KMS-11 (cell line): ENCODE measurements around the gene CHERP.

Experiments used
- H2AFZ ChIP-seq: fragments of 200-600 bp; sonication (generic); 2 replicates; pipeline ENCODE4 v1.6.1; 2016; ENCODE audit warnings: antibody characterized with exemption, mixed run types, low read depth
- H3K27ac ChIP-seq: fragments of 200-600 bp; sonication (generic); 2 replicates; pipeline ENCODE4 v1.6.1; 2016; ENCODE audit warnings: mild to moderate bottlenecking, mixed run types
- H3K27me3 ChIP-seq: fragments of 200-600 bp; sonication (generic); 2 replicates; pipeline ENCODE4 v1.6.1; 2017; ENCODE audit warnings: mild to moderate bottlenecking, low read depth, mixed run types, moderate library complexity; ENCODE audit not compliant: insufficient read depth
- H3K36me3 ChIP-seq: fragments of 200-600 bp; sonication (generic); 2 replicates; pipeline ENCODE4 v1.6.1; 2017; ENCODE audit warnings: mild to moderate bottlenecking, mixed run types; ENCODE audit not compliant: insufficient read depth
- H3K4me1 ChIP-seq: fragments of 200-600 bp; sonication (generic); 2 replicates; pipeline ENCODE4 v1.6.1; 2016; ENCODE audit warnings: mild to moderate bottlenecking, low read depth, mixed run types; ENCODE audit not compliant: poor library complexity, severe bottlenecking
- H3K4me2 ChIP-seq: fragments of 200-600 bp; sonication (generic); 2 replicates; pipeline ENCODE4 v1.7.0; 2016; ENCODE audit warnings: mild to moderate bottlenecking, mixed run types
- H3K4me3 ChIP-seq: fragments of 200-600 bp; sonication (generic); IDR thresholded peaks from 2 replicates; pipeline ENCODE4 v1.6.1; 2017; ENCODE audit warnings: low read depth, low read length, mixed read lengths; ENCODE audit not compliant: insufficient read depth
- H3K79me2 ChIP-seq: fragments of 200-600 bp; sonication (generic); 2 replicates; pipeline ENCODE4 v1.6.1; 2016; ENCODE audit warnings: low read depth, mixed run types; ENCODE audit not compliant: insufficient read depth
- H3K9ac ChIP-seq: fragments of 200-600 bp; sonication (generic); 2 replicates; pipeline ENCODE4 v1.6.1; 2016; ENCODE audit warnings: mild to moderate bottlenecking, mixed run types
- H4K20me1 ChIP-seq: fragments of 200-600 bp; sonication (generic); 2 replicates; pipeline ENCODE4 v1.6.1; 2016; ENCODE audit warnings: mild to moderate bottlenecking, mixed run types; ENCODE audit not compliant: insufficient read depth
- TF ChIP-seq, protein P1 (sequence below): fragments of 200-600 bp; sonication (generic); conservative IDR thresholded peaks from 2 replicates; pipeline ENCODE4 v1.6.1; 2017; ENCODE audit warnings: low read depth, mild to moderate bottlenecking, antibody characterized with exemption, low read length, moderate library complexity, mixed read lengths

Gene CHERP

DNA sequence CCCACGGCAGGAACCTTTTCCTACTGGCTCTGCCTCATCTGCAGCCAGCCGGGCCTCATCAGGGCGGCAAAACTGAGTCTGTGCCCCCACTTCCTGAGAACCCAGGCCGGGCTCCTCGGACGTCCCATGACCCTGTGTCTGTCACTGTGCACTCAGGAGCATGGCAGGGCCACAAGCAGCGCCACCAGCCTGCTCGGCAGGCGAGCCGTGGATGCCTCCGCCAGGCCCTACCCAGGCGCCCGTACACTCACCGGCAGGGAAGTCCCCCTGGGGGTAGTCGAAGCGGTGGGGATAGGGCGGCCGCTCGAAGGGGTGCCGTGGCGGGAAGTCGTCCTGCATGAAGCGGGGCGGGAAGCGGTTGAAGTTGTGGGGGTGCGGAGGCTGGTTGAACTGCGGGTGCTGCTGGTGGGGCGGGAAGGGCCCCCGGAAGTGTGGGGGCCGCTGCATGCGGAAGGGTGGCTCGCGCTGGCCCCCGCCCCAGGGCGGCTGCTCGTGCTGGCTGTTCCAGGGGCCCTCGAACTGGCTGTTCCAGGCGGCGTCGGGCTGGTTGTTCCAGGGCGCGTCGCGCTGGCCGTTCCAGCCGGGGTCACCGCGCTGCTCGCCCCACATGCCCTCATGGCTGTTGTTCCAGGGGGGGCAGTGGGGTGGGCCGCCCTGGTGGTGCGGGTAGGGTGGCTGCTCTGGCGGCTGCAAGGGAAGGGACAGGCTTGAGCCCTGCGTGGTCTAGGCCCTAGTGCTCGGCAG, 17.1 kb downstream of the CHERP start:
- Histone ChIP-seq H3K79me2 (no peaks in the 10 kb centered on the region), H3K36me3 (peaks cover 7% of the 10 kb centered on the region; the same call in 1 of the 2 replicates), H2AFZ (no peak overlapping the region), H3K4me3 (no peak overlapping the region), H4K20me1 (no peaks in the 10 kb centered on the region), H3K27me3 (no peaks in the 10 kb centered on the region), H3K4me1 (no peaks in the 10 kb centered on the region), H3K4me2 (no peak overlapping the region), H3K9ac (no peak overlapping the region), H3K27ac (no peak overlapping the region)
- TF ChIP-seq, protein P1, sequence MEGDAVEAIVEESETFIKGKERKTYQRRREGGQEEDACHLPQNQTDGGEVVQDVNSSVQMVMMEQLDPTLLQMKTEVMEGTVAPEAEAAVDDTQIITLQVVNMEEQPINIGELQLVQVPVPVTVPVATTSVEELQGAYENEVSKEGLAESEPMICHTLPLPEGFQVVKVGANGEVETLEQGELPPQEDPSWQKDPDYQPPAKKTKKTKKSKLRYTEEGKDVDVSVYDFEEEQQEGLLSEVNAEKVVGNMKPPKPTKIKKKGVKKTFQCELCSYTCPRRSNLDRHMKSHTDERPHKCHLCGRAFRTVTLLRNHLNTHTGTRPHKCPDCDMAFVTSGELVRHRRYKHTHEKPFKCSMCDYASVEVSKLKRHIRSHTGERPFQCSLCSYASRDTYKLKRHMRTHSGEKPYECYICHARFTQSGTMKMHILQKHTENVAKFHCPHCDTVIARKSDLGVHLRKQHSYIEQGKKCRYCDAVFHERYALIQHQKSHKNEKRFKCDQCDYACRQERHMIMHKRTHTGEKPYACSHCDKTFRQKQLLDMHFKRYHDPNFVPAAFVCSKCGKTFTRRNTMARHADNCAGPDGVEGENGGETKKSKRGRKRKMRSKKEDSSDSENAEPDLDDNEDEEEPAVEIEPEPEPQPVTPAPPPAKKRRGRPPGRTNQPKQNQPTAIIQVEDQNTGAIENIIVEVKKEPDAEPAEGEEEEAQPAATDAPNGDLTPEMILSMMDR, result no peak

DNA sequence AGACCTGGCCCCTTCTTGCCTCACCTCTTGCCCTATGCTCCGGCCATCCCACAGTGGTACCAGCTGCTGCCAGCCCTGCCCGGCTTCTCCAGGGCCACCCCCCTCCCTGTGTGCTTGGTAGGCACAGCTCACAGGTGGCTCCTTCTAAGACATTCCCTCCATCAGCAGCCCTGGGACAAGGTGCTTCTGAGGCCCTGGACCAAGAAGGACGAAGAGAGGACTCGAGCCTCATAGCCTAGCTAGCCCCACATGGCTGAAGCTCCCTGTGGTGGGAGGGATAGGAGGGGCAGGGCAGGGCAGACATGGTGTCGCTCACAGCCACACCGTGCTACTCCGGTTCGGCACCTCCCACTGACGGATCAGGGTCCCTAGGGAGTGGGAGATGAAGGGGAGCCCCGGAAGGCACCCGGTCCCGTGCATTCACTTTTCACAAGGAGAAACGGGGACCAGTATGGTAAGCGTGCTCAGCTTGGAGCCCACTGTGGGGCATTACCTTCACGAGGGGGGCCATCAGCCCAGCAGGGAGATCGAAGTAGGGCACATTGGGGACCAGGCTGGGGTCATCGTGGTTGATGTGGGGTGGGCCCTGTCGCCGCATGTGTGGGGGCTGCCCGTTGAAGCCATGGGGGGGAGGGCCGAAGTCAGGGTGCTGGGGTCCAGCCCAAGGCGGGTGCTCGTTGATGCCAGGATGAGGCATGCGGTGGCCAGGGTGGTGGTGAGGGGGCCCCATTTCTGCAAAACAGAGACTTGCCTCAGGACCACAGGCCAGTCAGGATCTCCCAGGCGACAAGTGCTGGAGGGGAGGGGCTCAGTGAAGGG, 19.5 kb downstream of the CHERP start:
- Histone ChIP-seq H3K79me2 (no peaks in the 10 kb centered on the region), H3K4me2 (no peak overlapping the region), H4K20me1 (no peaks in the 10 kb centered on the region), H3K27ac (no peak overlapping the region), H3K4me3 (no peak overlapping the region), H2AFZ (no peak overlapping the region), H3K36me3 (peaks cover 7% of the 10 kb centered on the region; the same call in 1 of the 2 replicates), H3K27me3 (no peaks in the 10 kb centered on the region), H3K4me1 (no peaks in the 10 kb centered on the region), H3K9ac (no peak overlapping the region)
- TF ChIP-seq, protein P1, result no peak

DNA sequence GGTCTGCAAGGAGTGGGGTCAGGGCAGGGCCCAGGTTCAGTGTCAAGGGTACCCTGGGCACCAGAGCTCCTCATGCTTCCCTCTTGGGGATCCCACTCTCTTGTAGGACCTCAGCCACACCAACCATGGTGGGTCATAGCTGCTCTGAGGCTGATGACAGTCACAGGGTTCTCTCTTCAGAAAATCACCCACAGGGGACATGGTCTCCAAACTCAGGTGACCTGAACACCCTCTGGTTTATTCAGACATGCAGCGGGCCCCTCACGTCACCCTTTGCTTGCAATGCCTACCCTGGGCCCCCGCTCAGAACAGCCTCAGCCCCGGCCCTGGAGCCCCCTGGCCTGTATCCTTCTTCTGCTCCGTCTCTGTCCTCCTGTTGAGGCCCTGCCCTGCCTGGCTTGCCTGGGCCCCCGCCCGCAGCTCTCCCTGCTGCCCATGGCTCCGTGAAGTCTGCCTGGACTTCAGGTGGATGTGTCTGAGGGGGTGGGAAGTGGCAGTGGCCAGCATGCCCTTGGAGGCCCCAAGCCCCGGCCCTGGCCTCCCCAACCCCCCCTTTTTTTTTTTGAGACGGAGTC, 20.4 kb downstream of the CHERP start:
- no peaks in the 10 kb centered on the region for H3K4me1 ChIP-seq
- H4K20me1 ChIP-seq, result no peaks in the 10 kb centered on the region
- H3K27ac ChIP-seq, result no peak overlapping the region
- H3K4me3 ChIP-seq, result no peak overlapping the region
- no peak overlapping the region for H3K9ac ChIP-seq
- H3K79me2 ChIP-seq, result no peaks in the 10 kb centered on the region
- H3K27me3 ChIP-seq, result no peaks in the 10 kb centered on the region
- no peak overlapping the region for H3K4me2 ChIP-seq
- H2AFZ ChIP-seq, result no peak overlapping the region
- peaks cover 7% of the 10 kb centered on the region; the same call in 1 of the 2 replicates for H3K36me3 ChIP-seq
- TF ChIP-seq, protein P1, result no peak

DNA sequence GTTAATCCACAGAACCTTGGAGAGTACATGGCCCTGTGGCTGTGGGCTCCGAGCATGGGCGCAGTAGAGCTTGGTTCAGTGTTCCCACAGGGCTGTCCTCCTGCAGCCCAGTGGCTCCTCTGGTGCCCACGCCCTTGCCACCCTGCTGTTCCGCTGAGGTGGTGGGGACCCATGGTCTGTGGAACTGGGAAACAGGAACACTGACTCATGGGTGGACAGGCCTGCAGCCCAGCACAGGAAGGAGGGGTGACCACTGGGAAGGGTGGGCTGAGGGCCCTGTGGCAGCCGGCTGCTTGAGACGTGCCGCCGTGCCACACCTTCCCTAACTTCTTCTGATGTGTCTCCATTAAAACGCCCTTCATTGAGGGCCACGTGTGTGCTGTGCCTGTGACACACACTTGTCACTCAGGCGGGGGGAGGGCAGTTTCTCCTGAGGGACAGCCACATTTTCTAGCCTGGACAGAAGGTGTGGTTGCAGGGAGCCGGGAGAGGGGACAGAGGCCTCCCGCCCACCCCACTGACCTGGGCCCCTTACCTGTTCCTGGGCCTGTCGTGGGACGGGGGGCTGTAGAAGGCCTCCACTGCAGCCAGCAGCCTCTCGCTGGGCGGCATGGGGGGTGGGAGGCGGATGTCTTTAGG, 21.1 kb downstream of the CHERP start:
- Histone ChIP-seq H3K27ac (no peak overlapping the region), H3K4me3 (no peak overlapping the region), H4K20me1 (no peaks in the 10 kb centered on the region), H3K9ac (no peak overlapping the region), H3K36me3 (peaks cover 5% of the 10 kb centered on the region; the same call in 1 of the 2 replicates), H2AFZ (no peak overlapping the region), H3K79me2 (no peaks in the 10 kb centered on the region), H3K4me1 (no peaks in the 10 kb centered on the region), H3K4me2 (no peak overlapping the region), H3K27me3 (no peaks in the 10 kb centered on the region)
- TF ChIP-seq, protein P1, result no peak
